NCI-H2171 (cell line): ENCODE measurements around the gene EDN1.
"Not testable (repeated sequence)": the region's sequence is repeated elsewhere in the genome, so short reads cannot be mapped to it uniquely, and the experiment has no call there.

Experiments
- DNase-seq: peaks from one replicate; lab custom pipeline; 2025; lab: John Stamatoyannopoulos, UW

EDN1 gene

DNA sequence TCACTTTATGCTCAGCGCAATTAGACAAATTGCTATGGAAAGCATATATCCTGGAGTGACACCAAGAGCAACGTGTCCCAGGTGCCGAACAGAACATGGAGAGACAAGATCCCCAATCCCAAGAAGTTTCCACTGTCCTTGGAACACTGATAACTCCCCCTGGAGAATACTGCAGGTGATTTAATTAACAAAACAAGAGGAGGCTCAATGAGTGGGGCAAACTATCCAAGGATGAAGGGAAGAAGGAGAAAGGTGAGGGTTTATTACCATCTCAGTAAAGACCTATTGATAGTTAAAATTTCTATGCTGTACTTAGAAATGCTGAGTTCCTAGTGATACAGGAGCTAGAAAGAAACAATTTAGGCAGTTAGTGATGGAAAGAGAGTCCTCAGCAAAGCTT, 35.7 kb downstream of the EDN1 start:
- no peak for DNase-seq

GRCh38 chr6:12327391-12327790, 37.2 kb downstream of the EDN1 start:
- DNase-seq: no peak

GRCh38 chr6:12327988-12328387, 37.8 kb downstream of the EDN1 start:
- DNase-seq: no peak

DNA sequence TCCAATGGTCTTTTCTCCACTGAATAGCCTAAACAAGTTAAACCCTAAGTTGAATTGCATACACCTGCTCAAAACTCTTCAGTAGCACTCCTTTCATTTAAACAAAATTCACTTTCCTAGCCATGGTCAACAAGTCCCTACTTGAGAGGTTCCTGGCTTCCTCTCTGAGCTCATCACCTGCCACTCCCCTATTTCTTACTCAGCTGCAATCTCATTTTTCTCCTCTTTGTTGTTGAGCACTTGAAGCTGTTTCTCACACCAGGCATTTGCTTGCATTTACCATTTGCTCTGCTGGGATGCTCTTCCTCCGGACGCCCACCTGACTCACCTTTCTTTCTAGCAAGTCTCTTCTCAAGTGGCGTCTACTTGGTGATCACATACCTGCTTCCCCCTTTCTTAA, 38.5 kb downstream of the EDN1 start:
- DNase-seq: no peak

DNA sequence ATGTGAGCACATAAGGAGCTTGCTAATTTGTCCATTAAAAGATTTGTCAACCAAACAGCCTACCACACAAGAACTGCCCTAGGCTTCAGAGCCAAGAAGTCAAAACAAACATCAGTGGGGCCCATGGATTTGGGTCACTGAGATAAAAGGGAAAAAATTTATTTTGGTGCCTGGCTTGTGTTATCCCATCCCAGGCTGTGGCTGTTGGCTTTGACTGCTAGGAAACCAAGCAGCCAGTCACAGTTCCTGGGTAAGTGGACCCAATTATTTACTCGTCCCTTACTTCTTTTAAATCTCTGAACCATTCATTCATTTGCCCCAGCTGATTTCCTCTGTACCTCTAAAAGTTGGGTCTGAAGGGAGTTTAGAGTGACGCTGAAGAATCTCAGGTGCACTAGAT, 41.3 kb downstream of the EDN1 start:
- DNase-seq: no peak

GRCh38 chr6:12331951-12332749, 42.0 kb downstream of the EDN1 start:
- DNase-seq: no peak

DNA sequence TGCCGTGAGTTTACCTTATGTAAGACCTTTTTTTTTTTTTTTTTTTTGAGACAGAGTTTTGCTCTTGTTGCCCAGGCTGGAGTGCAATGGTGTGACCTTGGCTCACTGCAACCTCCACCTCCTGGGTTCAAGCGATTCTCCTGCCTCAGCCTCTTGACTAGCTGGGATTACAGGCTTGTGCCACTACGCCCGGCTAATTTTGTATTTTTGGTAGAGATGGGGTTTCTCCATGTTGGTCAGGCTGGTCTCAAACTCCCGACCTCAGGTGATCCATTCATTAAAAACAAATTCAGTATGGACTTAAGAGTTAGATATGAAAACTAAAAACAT, 42.6 kb downstream of the EDN1 start:
- DNase-seq: not testable (repeated sequence)

DNA sequence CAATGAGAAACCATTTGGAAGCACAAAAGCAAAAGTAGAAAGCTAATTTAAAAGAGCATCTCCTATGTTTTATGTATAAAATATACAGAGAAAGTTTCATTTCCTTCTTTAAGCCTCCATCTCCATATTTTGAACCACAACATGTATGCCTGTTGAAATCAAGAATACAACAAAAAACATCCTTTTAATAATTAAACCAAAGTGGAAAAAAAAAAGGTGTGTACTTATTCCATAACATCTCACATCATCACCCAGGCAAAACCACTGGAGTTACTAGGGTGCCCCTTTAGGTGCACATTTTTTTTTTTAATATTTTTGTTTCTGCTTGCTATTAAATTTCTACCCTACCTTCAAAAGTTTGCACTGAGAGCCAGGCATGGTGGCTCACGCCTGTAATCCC, 43.0 kb downstream of the EDN1 start:
- DNase-seq: no peak

GRCh38 chr6:12334526-12335130, 44.5 kb downstream of the EDN1 start:
- no peak for DNase-seq

DNA sequence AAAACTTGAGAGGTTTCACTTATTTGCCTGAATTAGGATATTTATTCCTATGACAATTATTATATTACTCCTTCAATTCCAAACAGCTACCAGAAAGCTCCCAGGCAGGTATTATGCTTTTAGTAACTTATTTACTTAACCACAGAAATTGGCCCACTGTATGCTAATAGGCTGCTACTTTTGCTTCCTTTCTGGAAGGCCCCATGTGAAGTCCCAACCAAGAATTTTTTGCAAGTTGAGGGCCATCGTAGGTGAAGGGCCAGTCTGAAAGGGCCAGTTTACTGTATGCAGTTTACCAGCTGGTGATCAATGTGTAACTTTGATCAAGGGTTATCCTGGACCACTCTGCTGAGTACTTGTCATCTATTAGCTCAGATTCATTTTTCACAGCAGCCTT, 45.0 kb downstream of the EDN1 start:
- DNase-seq: no peak

DNA sequence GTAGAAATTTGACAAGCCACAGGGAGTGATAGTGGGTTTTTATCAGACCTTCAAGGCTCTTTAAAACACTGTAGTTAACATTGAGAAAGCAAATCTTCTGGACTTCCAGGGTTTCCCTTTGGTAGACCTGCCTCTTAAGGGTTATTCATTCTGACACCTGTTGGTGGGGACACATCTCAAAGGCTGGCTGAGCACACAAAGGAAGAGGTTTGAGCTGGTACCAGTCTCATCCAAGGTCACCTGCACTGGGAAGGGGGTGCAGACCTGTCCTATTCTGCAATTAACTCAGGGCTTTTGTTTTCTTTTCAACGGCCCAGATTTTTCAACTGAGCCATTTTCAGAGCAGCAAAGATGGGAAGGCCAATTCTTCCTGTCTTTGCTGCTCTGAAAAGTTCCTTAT, 45.6 kb downstream of the EDN1 start:
- DNase-seq: no peak

- DNase-seq: no peak
Observed at GRCh38 chr6:12336121-12336971, 46.2 kb downstream of the EDN1 start.

DNA sequence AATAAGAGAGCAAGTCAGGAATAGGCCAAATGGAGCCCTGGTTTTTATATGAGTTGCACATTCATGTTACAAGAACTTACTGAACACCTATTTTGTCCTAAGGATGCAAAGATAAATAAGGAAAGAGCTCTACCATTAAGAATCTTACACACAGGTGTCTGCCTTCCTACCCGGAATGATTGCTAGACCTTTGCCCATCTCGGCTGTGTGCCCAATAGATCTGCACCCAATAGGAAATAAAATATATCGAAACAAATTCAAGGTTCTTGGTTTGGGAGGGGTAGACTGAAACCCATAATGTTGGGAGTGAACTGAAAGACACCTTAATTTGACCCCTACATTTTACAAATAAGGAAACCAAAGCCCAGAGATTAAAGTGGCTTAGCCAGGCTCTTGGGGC, 48.9 kb downstream of the EDN1 start:
- DNase-seq: no peak

DNA sequence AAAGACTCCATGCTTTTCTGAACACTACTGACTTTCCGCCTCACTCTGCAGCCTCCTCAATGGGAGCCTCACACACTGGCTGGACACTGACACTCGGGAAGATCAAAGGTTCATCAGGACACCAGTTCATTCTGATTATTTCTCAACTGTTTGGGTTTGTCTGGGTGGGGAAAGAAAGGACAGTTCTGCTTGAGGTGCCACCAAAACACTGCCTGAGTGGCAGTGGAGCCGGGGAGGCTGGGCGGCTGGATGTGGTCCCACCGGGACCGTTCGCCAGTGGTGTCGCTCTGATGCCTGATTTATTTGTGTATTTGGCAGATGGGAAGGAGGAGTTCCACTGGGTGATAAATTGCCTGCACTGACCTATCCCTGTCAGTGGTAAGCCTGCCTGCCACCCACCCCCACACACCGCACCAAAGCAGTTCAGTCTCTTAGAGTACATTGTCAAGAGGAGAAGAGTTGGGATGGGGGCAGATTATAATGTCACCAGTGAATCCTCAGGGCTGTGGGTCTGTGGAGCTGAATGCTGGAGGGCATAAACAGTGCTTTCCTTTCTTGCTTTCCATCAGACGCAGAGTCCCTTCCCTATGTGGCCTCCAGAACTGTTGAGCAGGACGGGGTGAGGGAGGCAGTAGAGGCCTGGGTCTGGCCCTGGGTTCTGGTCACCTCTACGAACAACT, 49.8 kb downstream of the EDN1 start:
- no peak for DNase-seq

- DNase-seq: no peak
Observed at GRCh38 chr6:12340488-12340818, 50.3 kb downstream of the EDN1 start.

DNA sequence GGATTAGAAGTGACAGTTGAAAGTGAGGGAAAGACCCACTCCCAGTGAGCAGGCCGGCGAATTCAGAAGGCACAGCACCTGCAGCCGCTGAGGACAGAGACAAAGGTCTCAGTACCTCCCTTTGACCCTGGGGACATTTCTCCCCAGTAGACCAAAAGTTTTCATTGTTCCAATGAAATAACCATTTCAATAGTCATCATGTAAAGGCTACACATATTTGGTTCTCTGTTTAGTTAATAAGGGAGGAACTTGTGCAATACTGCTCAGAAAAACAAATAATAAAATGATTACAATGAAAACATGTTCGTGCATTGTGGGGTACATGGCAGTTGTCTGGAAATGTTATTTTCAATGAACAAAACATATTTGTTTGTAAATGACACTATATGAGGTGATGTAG, 52.5 kb downstream of the EDN1 start:
- no peak for DNase-seq

GRCh38 chr6:12343122-12343439, 52.9 kb downstream of the EDN1 start:
- DNase-seq: no peak

DNA sequence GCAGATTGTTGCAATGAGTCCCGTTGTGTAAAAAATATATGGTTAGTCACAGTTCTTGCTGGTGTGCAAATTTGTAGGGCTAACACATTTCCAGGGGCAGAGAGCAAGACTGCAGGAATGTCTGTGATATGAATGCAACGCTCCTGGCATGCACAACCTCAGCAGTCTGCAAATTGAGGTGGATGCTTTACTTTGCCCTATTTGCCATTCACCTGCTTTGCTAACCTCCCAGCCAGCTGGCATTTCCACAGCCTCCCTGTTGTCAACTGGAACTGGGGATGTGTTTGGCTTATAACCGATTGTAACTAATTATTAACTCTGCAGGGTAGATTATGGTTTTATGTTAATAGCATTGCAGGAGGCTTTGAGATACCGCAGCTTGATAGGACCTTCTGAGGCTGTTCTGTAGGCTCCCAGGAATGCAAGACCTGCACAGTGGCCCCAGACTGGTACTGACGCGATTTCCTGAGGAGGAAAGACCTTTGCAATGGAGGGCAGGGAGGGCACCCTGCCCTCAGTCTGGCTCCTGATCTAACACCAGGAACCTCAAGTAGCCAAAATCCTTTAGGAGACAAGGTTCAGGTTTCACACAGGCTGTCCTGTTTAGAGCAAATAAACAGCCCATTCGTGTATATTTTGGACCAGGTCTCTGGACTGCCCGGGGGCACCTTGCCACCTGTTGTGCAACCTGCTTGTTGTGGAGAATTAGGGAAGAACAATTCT, 53.4 kb downstream of the EDN1 start:
- no peak for DNase-seq

DNA sequence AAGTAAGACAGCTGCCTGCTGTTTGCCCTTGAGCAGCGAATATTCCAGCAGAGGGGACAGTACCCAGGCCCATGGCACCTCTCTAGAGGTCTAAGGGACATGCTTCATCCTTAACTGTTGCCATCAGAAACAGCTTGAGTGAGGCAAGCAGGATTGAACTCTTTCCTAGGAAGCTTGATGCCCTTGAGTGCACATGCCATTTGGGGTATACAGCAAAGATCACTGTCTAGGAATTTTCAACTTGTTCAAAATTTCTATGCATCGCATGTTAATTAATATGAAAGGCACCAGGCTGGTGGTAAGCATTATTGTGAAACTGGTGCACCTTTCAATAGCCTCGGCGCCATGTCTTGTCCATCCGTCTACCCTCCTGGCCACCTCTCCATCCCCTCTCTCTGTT, 54.1 kb downstream of the EDN1 start:
- DNase-seq: no peak

DNA sequence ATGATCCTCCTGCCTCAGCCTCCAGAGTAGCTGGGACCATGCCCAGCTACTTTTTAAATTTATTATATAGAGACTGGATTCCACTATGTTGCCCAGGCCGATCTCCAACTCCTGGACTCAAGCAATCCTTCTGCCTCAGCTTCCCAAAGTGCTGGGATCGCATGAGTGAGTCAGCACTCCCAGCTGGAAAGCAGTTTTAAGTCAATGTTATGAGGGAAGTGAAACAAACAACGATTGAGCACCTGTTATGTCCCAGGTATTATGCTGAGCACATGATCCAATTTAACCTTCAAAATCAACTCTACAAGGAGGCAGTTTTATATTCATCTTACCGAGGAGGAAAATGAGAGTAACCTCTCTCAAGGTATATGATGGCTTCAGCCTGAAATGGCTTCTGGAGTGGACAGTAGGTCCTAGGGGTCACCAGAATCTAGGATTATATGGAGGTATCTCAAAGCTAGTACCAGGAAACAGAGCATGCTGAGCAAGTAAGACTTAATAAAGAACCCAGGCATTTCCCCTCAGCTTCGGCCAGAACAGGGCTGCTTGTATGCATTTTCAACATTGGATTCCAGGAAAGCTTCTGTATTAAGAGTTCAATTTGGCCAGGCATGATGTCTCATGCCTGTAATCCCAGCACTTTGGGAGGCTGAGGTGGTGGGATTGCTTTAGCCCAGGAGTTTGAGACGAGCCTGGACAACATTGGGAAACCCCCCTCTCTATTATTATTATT, 55.0 kb downstream of the EDN1 start:
- DNase-seq: no peak

- DNase-seq: no peak
Observed at GRCh38 chr6:12345694-12346058, 55.5 kb downstream of the EDN1 start.
